IMR-90 (cell line): ENCODE data around the gene GDF10.

ENCODE experiments used
- BHLHE40 ChIP-seq: fragments of 150-350 bp; IDR thresholded peaks from 2 replicates; pipeline ENCODE4 v1.6.1; 2016; ENCODE audit warnings: mild to moderate bottlenecking, low read depth, low read length
- CEBPB ChIP-seq: IDR thresholded peaks from 2 replicates; pipeline ENCODE4 v1.6.1; 2012; ENCODE audit warnings: low read depth, low read length, improper control_type of control experiment
- CTCF ChIP-seq: conservative IDR thresholded peaks from 2 replicates; pipeline ENCODE4 v1.5.1; 2012; ENCODE audit warnings: mild to moderate bottlenecking, low read depth, low read length, improper control_type of control experiment
- ELK1 ChIP-seq: fragments of 150-350 bp; IDR thresholded peaks from 2 replicates; pipeline ENCODE4 v1.6.1; 2016; ENCODE audit warnings: low read depth, mild to moderate bottlenecking, low read length, moderate library complexity, borderline replicate concordance
- MAFK ChIP-seq: IDR thresholded peaks from 2 replicates; pipeline ENCODE4 v1.6.1; 2012; ENCODE audit warnings: low read depth, low read length, improper control_type of control experiment
- MAZ ChIP-seq: IDR thresholded peaks from 2 replicates; pipeline ENCODE4 v1.6.1; 2012; ENCODE audit warnings: low read depth, mild to moderate bottlenecking, low read length, improper control_type of control experiment, moderate library complexity, borderline replicate concordance
- MXI1 ChIP-seq: IDR thresholded peaks from 2 replicates; pipeline ENCODE4 v1.6.1; 2012; ENCODE audit warnings: low read depth, mild to moderate bottlenecking, low read length, moderate library complexity, borderline replicate concordance
- POLR2A ChIP-seq: IDR thresholded peaks from 2 replicates; pipeline ENCODE4 v1.6.1; 2012; ENCODE audit warnings: mild to moderate bottlenecking, low read depth, low read length
- RAD21 ChIP-seq: IDR thresholded peaks from 2 replicates; pipeline ENCODE4 v1.6.1; 2012; ENCODE audit warnings: low read length, improper control_type of control experiment
- RCOR1 ChIP-seq: IDR thresholded peaks from 2 replicates; pipeline ENCODE4 v1.6.1; 2012; ENCODE audit warnings: mild to moderate bottlenecking, low read length, improper control_type of control experiment; ENCODE audit not compliant: insufficient replicate concordance
- RFX5 ChIP-seq: IDR thresholded peaks from 2 replicates; pipeline ENCODE4 v1.8.0; 2012; ENCODE audit warnings: low read depth, mild to moderate bottlenecking, low read length, moderate library complexity
- SMC3 ChIP-seq: fragments of 150-350 bp; IDR thresholded peaks from 2 replicates; pipeline ENCODE4 v1.6.1; 2016; ENCODE audit warnings: low read depth, mild to moderate bottlenecking, antibody characterized with exemption, low read length, moderate library complexity

- TF ChIP-seq CTCF (no peak), MXI1 (no peak), POLR2A (no peak), SMC3 (no peak), RAD21 (no peak), RFX5 (no peak), ELK1 (no peak), CEBPB (no peak), MAZ (no peak), BHLHE40 (no peak), MAFK (no peak), RCOR1 (no peak)
Measured at GRCh38 chr10:47264797-47265281, 35.2 kb upstream of the GDF10 start.
